ENCODE results near the gene ACAP3. TPM values are rescaled to one million over a fixed set of nuclear protein-coding genes. Genes with fewer than 3 reads are reported as not detected.

Gene ACAP3
- total RNA-seq, 1 donor from 2014 or later: 55.2 TPM

GRCh38 chr1:1272341-1273208, 35.2 kb downstream of the ACAP3 start:
- Histone ChIP-seq H3K9me3 (no peaks in the 10 kb centered on the region), H3K36me3 (peaks cover 6% of the 10 kb centered on the region), H3K27ac (peak overlapping the region; percentile 78), H3K4me1 (peaks cover 37% of the 10 kb centered on the region), H3K27me3 (no peaks in the 10 kb centered on the region), H3K4me3 (peak overlapping the region; percentile 86)
- DNase-seq (peak; percentile 75), ATAC-seq (peak; percentile 58)
- no peak for TF ChIP-seq CTCF (IDR thresholded peaks at IDR 0.05)
- intact Hi-C loops (cut with DNase I): no loop called here

DNA sequence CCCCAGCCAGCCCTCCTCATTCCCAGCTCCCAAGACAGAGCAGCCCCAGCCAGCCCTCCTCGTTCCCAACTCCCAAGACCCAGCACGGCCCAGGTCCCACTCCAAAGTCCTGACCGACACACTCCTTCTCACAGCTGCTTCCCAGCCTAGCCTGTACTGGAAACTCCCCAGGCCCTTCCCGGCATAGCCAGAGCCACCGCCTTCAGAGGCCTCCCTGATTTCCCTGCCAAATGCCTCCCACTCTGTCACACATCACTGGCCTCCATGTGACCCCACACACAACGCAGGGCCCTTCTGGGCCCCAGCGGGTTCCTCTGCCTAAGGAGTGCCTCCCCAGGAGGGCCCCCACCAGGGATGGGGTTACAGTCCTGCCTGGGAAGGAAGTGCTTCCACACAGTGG, 36.9 kb downstream of the ACAP3 start:
- H3K4me1 ChIP-seq: peaks cover 37% of the 10 kb centered on the region
- H3K4me3 ChIP-seq: no peak overlapping the region
- H3K36me3 ChIP-seq: peaks cover 24% of the 10 kb centered on the region
- H3K9me3 ChIP-seq: no peaks in the 10 kb centered on the region
- no peak for DNase-seq
- no peak for ATAC-seq
- intact Hi-C loops (cut with DNase I): no loop called here
- no peak for TF ChIP-seq CTCF (IDR thresholded peaks at IDR 0.05)
- H3K27me3 ChIP-seq: no peaks in the 10 kb centered on the region
- no peak overlapping the region for H3K27ac ChIP-seq

DNA sequence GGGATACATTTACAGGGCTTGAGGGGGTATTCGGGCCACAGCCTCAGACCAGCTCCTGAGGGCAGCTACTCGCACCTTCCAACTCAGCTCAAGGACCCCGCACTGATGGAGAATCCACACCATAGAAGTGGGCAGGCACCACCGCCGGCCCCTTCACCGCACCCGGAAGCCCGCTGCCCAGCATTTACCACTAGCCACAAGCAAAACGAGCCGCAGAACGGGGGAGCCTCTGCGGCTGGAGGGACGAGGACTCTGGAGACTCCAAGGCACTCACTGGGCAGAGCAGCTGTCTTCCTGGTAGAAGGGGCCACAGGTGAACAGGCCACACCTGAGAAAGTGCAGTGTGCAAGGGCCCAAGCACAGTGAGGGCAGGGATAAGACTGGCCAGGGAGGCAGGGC, 39.4 kb downstream of the ACAP3 start:
- TF ChIP-seq CTCF (IDR thresholded peaks at IDR 0.05): no peak
- ATAC-seq (no peak), DNase-seq (no peak)
- H3K4me3 ChIP-seq: no peak overlapping the region
- H3K36me3 ChIP-seq: peaks cover 37% of the 10 kb centered on the region
- intact Hi-C loops (cut with DNase I): no loop called here
- peaks cover 32% of the 10 kb centered on the region for H3K4me1 ChIP-seq
- no peaks in the 10 kb centered on the region for H3K27me3 ChIP-seq
- H3K27ac ChIP-seq: no peak overlapping the region
- no peaks in the 10 kb centered on the region for H3K9me3 ChIP-seq

- no peaks in the 10 kb centered on the region for H3K9me3 ChIP-seq
- no peak for DNase-seq
- H3K27ac ChIP-seq: no peak overlapping the region
- no peaks in the 10 kb centered on the region for H3K27me3 ChIP-seq
- peaks cover 29% of the 10 kb centered on the region for H3K4me1 ChIP-seq
- intact Hi-C loops (cut with DNase I): no loop called here
- H3K4me3 ChIP-seq: no peak overlapping the region
- H3K36me3 ChIP-seq: peaks cover 43% of the 10 kb centered on the region
- no peak for ATAC-seq
- TF ChIP-seq CTCF (IDR thresholded peaks at IDR 0.05): no peak
Measured at GRCh38 chr1:1267488-1268283, 40.0 kb downstream of the ACAP3 start.

- H3K27me3 ChIP-seq: no peaks in the 10 kb centered on the region
- ATAC-seq (peak; percentile 19), DNase-seq (no peak)
- no peak for TF ChIP-seq CTCF (IDR thresholded peaks at IDR 0.05)
- H3K27ac ChIP-seq: no peak overlapping the region
- peaks cover 65% of the 10 kb centered on the region for H3K36me3 ChIP-seq
- no peak overlapping the region for H3K4me3 ChIP-seq
- H3K9me3 ChIP-seq: no peaks in the 10 kb centered on the region
- H3K4me1 ChIP-seq: peaks cover 10% of the 10 kb centered on the region
- intact Hi-C loops (cut with DNase I): no loop called here
Measured at GRCh38 chr1:1264868-1265272, 42.9 kb downstream of the ACAP3 start.
